Left lobe of liver (tissue), 2 donors: ENCODE measurements around the gene CINP. TPM values are rescaled to one million over a fixed set of nuclear protein-coding genes. Genes with fewer than 3 reads are reported as not detected.
"Not testable (repeated sequence)": the region's sequence is repeated elsewhere in the genome, so short reads cannot be mapped to it uniquely, and the experiment has no call there.

Experiments
- ATAC-seq: fragments of 200-7000 bp; cut with Tn5 transposase; one replicate; pipeline ENCODE4 v1.9.1; 2020; ENCODE audit warnings: mild to moderate bottlenecking, moderate library complexity
- DNase-seq: peaks from one replicate; pipeline ENCODE4 v3.0.0-alpha.2; 2020; ENCODE audit warnings: low spot score
- total RNA-seq: library from RNA; stranded (reverse); gene quantifications from one replicate; pipeline ENCODE4 v1.2.1, GENCODE V29; 2021
- donor health status: DM: no; HTN: no; CAD: no; lungs with moderate emphysema.
- donor health status: DM: no; HTN: yes; CAD: no.

CINP gene
- total RNA-seq, 1 donor from 2014 or later = 20.8 TPM

- ATAC-seq (no peak), DNase-seq (no peak)
These were observed 6.4 kb downstream of the CINP start for GRCh38 chr14:102356280-102356679.

GRCh38 chr14:102353126-102353619 is 9.5 kb downstream of the CINP start:
- ATAC-seq (peak; percentile 71), DNase-seq (no peak)

GRCh38 chr14:102352213-102352612 is 10.5 kb downstream of the CINP start:
- DNase-seq (no peak), ATAC-seq (no peak)

- ATAC-seq, DNase-seq: not testable (repeated sequence)
These were observed 11.1 kb downstream of the CINP start for GRCh38 chr14:102351593-102351992.

GRCh38 chr14:102351023-102351422 is 11.7 kb downstream of the CINP start:
- DNase-seq (no peak), ATAC-seq (peak; percentile 55)

- no peak for DNase-seq
- ATAC-seq = no peak
These were observed 14.3 kb downstream of the CINP start for GRCh38 chr14:102348376-102348775.

GRCh38 chr14:102346645-102347044 is 16.0 kb downstream of the CINP start:
- DNase-seq (no peak), ATAC-seq (no peak)

GRCh38 chr14:102345232-102345631 is 17.5 kb downstream of the CINP start:
- ATAC-seq (no peak), DNase-seq (no peak)

- ATAC-seq (no peak), DNase-seq (no peak)
These were observed 18.2 kb downstream of the CINP start for GRCh38 chr14:102344485-102344884.

- ATAC-seq (no peak), DNase-seq (no peak)
These were observed 18.6 kb downstream of the CINP start for GRCh38 chr14:102344084-102344483.

- ATAC-seq = no peak
These were observed 20.5 kb downstream of the CINP start for GRCh38 chr14:102342238-102342637.

GRCh38 chr14:102341566-102341965 is 21.1 kb downstream of the CINP start:
- DNase-seq (no peak), ATAC-seq (peak; percentile 13)

More at GRCh38 chr14:102342238-102342637, 20.5 kb downstream of the CINP start:
- DNase-seq = no peak

GRCh38 chr14:102338724-102339123 is 24.0 kb downstream of the CINP start:
- DNase-seq = no peak
- no peak for ATAC-seq

GRCh38 chr14:102335163-102335562 is 27.5 kb downstream of the CINP start:
- no peak for ATAC-seq
- no peak for DNase-seq

- DNase-seq (no peak), ATAC-seq (no peak)
These were observed 28.6 kb downstream of the CINP start for GRCh38 chr14:102333795-102334705.

- ATAC-seq = no peak
These were observed 29.3 kb downstream of the CINP start for GRCh38 chr14:102333390-102333789.

GRCh38 chr14:102330806-102331205 is 31.9 kb downstream of the CINP start:
- DNase-seq (no peak), ATAC-seq (no peak)

More at GRCh38 chr14:102333390-102333789, 29.3 kb downstream of the CINP start:
- no peak for DNase-seq

GRCh38 chr14:102329381-102329780 is 33.3 kb downstream of the CINP start:
- not testable (repeated sequence) for DNase-seq, ATAC-seq

- no peak for DNase-seq
- ATAC-seq = no peak
These were observed 36.1 kb downstream of the CINP start for GRCh38 chr14:102326583-102326982.

GRCh38 chr14:102325791-102326345 is 36.8 kb downstream of the CINP start:
- ATAC-seq (no peak), DNase-seq (no peak)

GRCh38 chr14:102323102-102323501 is 39.6 kb downstream of the CINP start:
- DNase-seq (peak; percentile 76), ATAC-seq (peak; percentile 76)
